DOHH2 (cell line): Measurements from ENCODE around the gene FAM135A.

Source experiments
- H3F3A ChIP-seq: fragments of 200-600 bp; sonication (generic), shearing (Covaris generic); 2 replicates; pipeline ENCODE4 v1.6.0; 2016; ENCODE audit warnings: antibody characterized with exemption, mild to moderate bottlenecking; ENCODE audit not compliant: control insufficient read depth, insufficient read depth
- H3K27ac ChIP-seq: fragments of 200-600 bp; sonication (generic); 2 replicates; pipeline ENCODE4 v1.5.1; 2014; ENCODE audit warnings: low read depth, mild to moderate bottlenecking, low read length, moderate library complexity
- H3K27me3 ChIP-seq: fragments of 200-600 bp; sonication (generic); 2 replicates; pipeline ENCODE4 v1.6.1; 2014; ENCODE audit warnings: mild to moderate bottlenecking, low read length, mixed read lengths; ENCODE audit not compliant: control insufficient read depth
- H3K36me3 ChIP-seq: fragments of 200-600 bp; sonication (generic); 2 replicates; pipeline ENCODE4 v1.6.1; 2014; ENCODE audit warnings: mild to moderate bottlenecking, low read length, moderate library complexity, mixed read lengths; ENCODE audit not compliant: control insufficient read depth
- H3K4me1 ChIP-seq: fragments of 200-600 bp; sonication (generic); 2 replicates; pipeline ENCODE4 v1.6.1; 2014; ENCODE audit warnings: mild to moderate bottlenecking, low read length, mixed read lengths; ENCODE audit not compliant: control insufficient read depth
- H3K4me2 ChIP-seq: fragments of 200-600 bp; sonication (generic); 2 replicates; pipeline ENCODE4 v1.6.0; 2014; ENCODE audit warnings: mild to moderate bottlenecking, low read length, moderate library complexity
- H3K4me3 ChIP-seq: fragments of 200-600 bp; sonication (generic); 2 replicates; pipeline ENCODE4 v1.5.1; 2014; ENCODE audit warnings: mild to moderate bottlenecking, low read length, mixed read lengths
- H3K79me2 ChIP-seq: fragments of 200-600 bp; sonication (generic); 2 replicates; pipeline ENCODE4 v1.6.1; 2014; ENCODE audit warnings: mild to moderate bottlenecking, low read length, mixed read lengths; ENCODE audit not compliant: control insufficient read depth
- H3K9me2 ChIP-seq: fragments of 200-600 bp; sonication (generic); replicated peaks from 2 replicates; pipeline ENCODE4 v1.6.1; 2014; ENCODE audit warnings: mild to moderate bottlenecking, low read length, mixed read lengths; ENCODE audit not compliant: control insufficient read depth
- H3K9me3 ChIP-seq: fragments of 200-600 bp; sonication (generic); 2 replicates; pipeline ENCODE4 v1.6.1; 2014; ENCODE audit warnings: antibody characterized with exemption, low read length, mixed read lengths; ENCODE audit not compliant: control insufficient read depth, insufficient read depth
- H4K20me1 ChIP-seq: fragments of 200-600 bp; sonication (generic); 2 replicates; pipeline ENCODE4 v1.6.0; 2014; ENCODE audit warnings: low read depth, mild to moderate bottlenecking, antibody characterized with exemption, low read length, moderate library complexity; ENCODE audit not compliant: control insufficient read depth, insufficient read depth
- CTCF ChIP-seq: fragments of 200-600 bp; sonication (generic); IDR thresholded peaks from one replicate; pipeline ENCODE4 v1.5.1; 2014; ENCODE audit warnings: antibody characterized with exemption, mild to moderate bottlenecking, low read depth, low read length; ENCODE audit not compliant: poor library complexity, severe bottlenecking
- EZH2phosphoT487 ChIP-seq: fragments of 200-600 bp; sonication (generic); IDR thresholded peaks from 2 replicates; pipeline ENCODE4 v1.6.1; 2017; ENCODE audit warnings: borderline replicate concordance, mild to moderate bottlenecking, antibody characterized with exemption, low read length, moderate library complexity, mixed read lengths

The FAM135A gene

GRCh38 chr6:70404658-70405057 is 8.7 kb upstream of the FAM135A start:
- TF ChIP-seq CTCF (no peak), EZH2phosphoT487 (no peak)
- H3K79me2 ChIP-seq: no peaks in the 10 kb centered on the region

GRCh38 chr6:70409216-70409615 is 4.1 kb upstream of the FAM135A start:
- no peaks in the 10 kb centered on the region for H3K9me3 ChIP-seq
- H4K20me1 ChIP-seq: no peaks in the 10 kb centered on the region
- peaks cover 8% of the 10 kb centered on the region for H3K79me2 ChIP-seq
- TF ChIP-seq EZH2phosphoT487: no peak
- TF ChIP-seq CTCF: no peak
- H3K36me3 ChIP-seq: peaks cover 3% of the 10 kb centered on the region; the same call in 1 of the 2 replicates
- no peaks in the 10 kb centered on the region for H3F3A ChIP-seq
- no peak overlapping the region for H3K4me3 ChIP-seq
- no peak overlapping the region for H3K27ac ChIP-seq
- H3K27me3 ChIP-seq: no peaks in the 10 kb centered on the region
- H3K4me1 ChIP-seq: peaks cover 14% of the 10 kb centered on the region
- no peaks in the 10 kb centered on the region for H3K9me2 ChIP-seq
- H3K4me2 ChIP-seq: no peak overlapping the region

More at GRCh38 chr6:70404658-70405057, 8.7 kb upstream of the FAM135A start:
- Histone ChIP-seq H3K4me2 (no peak overlapping the region), H3K36me3 (no peaks in the 10 kb centered on the region), H3K27me3 (0 out of 2 replicates have a peak, but pooled peaks cover 2% of the 10 kb centered on the region), H3K27ac (no peak overlapping the region), H4K20me1 (no peaks in the 10 kb centered on the region), H3K4me3 (no peak overlapping the region), H3K9me3 (no peaks in the 10 kb centered on the region), H3F3A (no peaks in the 10 kb centered on the region), H3K4me1 (peaks cover 3% of the 10 kb centered on the region), H3K9me2 (no peaks in the 10 kb centered on the region)

- Histone ChIP-seq H3K79me2 (peaks cover 33% of the 10 kb centered on the region), H3F3A (no peaks in the 10 kb centered on the region; the same call in 1 of the 2 replicates), H3K27me3 (no peaks in the 10 kb centered on the region), H3K27ac (no peak overlapping the region), H4K20me1 (no peaks in the 10 kb centered on the region; the same call in 1 of the 2 replicates), H3K9me2 (no peaks in the 10 kb centered on the region), H3K4me2 (peak overlapping the region; percentile 66; the same call in 1 of the 2 replicates), H3K36me3 (peaks cover 10% of the 10 kb centered on the region), H3K4me1 (peaks cover 26% of the 10 kb centered on the region), H3K4me3 (no peak overlapping the region), H3K9me3 (no peaks in the 10 kb centered on the region)
- TF ChIP-seq CTCF (no peak), EZH2phosphoT487 (no peak)
Observed at GRCh38 chr6:70411542-70412251, 1.6 kb upstream of the FAM135A start.
